IPS-NIHi11 (cell line): ENCODE results near the gene NLN.
"Not testable (repeated sequence)": the region's sequence is repeated elsewhere in the genome, so short reads cannot be mapped to it uniquely, and the experiment has no call there.

Experiments
- DNase-seq: peaks from one replicate; pipeline ENCODE4 v3.0.0; 2012; ENCODE audit warnings: mixed read lengths, low spot score

NLN gene

GRCh38 chr5:65732046-65732445, 10.0 kb downstream of the NLN start:
- DNase-seq, result not testable (repeated sequence)

GRCh38 chr5:65734196-65734775, 12.3 kb downstream of the NLN start:
- not testable (repeated sequence) for DNase-seq

- DNase-seq, result no peak
Observed at GRCh38 chr5:65734921-65735320, 12.9 kb downstream of the NLN start.

- no peak for DNase-seq
Observed at GRCh38 chr5:65736011-65736410, 14.0 kb downstream of the NLN start.

- DNase-seq, result no peak
Observed at GRCh38 chr5:65737842-65738241, 15.8 kb downstream of the NLN start.

- DNase-seq, result no peak
Observed at GRCh38 chr5:65738305-65738704, 16.3 kb downstream of the NLN start.

- DNase-seq, result no peak
Observed at GRCh38 chr5:65739162-65739561, 17.2 kb downstream of the NLN start.

- peak; percentile 31 for DNase-seq
Observed at GRCh38 chr5:65742565-65743231, 20.7 kb downstream of the NLN start.

GRCh38 chr5:65749221-65749844, 27.3 kb downstream of the NLN start:
- no peak for DNase-seq

GRCh38 chr5:65749956-65750355, 28.0 kb downstream of the NLN start:
- DNase-seq, result no peak

- DNase-seq, result no peak
Observed at GRCh38 chr5:65750938-65751337, 28.9 kb downstream of the NLN start.

GRCh38 chr5:65753189-65753588, 31.2 kb downstream of the NLN start:
- DNase-seq, result no peak

GRCh38 chr5:65758546-65759144, 36.6 kb downstream of the NLN start:
- no peak for DNase-seq

- DNase-seq, result no peak
Observed at GRCh38 chr5:65760504-65761275, 38.7 kb downstream of the NLN start.

- no peak for DNase-seq
Observed at GRCh38 chr5:65762234-65762633, 40.2 kb downstream of the NLN start.

GRCh38 chr5:65765582-65765981, 43.6 kb downstream of the NLN start:
- DNase-seq, result no peak

GRCh38 chr5:65766175-65766574, 44.2 kb downstream of the NLN start:
- DNase-seq, result no peak

GRCh38 chr5:65766781-65767180, 44.8 kb downstream of the NLN start:
- DNase-seq, result no peak

GRCh38 chr5:65767565-65767964, 45.6 kb downstream of the NLN start:
- no peak for DNase-seq

GRCh38 chr5:65768723-65769346, 46.8 kb downstream of the NLN start:
- no peak for DNase-seq

- no peak for DNase-seq
Observed at GRCh38 chr5:65769539-65769938, 47.5 kb downstream of the NLN start.

- DNase-seq, result no peak
Observed at GRCh38 chr5:65771266-65771665, 49.3 kb downstream of the NLN start.
